CD4-positive, alpha-beta T cell treated with Interleukin-1 beta for 1 hour (primary cell): ENCODE measurements around the gene PIGU.
"Not testable (repeated sequence)": the region's sequence is repeated elsewhere in the genome, so short reads cannot be mapped to it uniquely, and the experiment has no call there.

Experiments
- DNase-seq, 2 donors: peaks; one replicate each; pipeline ENCODE4 v3.0.0-alpha.2; 2020 to 2022

PIGU gene

GRCh38 chr20:34661811-34662210 is 15.1 kb downstream of the PIGU start:
- DNase-seq, result not testable (repeated sequence)

- not testable (repeated sequence) for DNase-seq
Observed at GRCh38 chr20:34658654-34659053, 18.2 kb downstream of the PIGU start.

GRCh38 chr20:34654207-34654744 is 22.6 kb downstream of the PIGU start:
- no peak for DNase-seq

- no peak for DNase-seq
Observed at GRCh38 chr20:34651200-34651599, 25.7 kb downstream of the PIGU start.

- no peak for DNase-seq
Observed at GRCh38 chr20:34647737-34648136, 29.2 kb downstream of the PIGU start.

- no peak for DNase-seq
Observed at GRCh38 chr20:34644951-34645350, 31.9 kb downstream of the PIGU start.

- no peak for DNase-seq
Observed at GRCh38 chr20:34644345-34644744, 32.5 kb downstream of the PIGU start.

GRCh38 chr20:34643928-34644327 is 33.0 kb downstream of the PIGU start:
- DNase-seq, result no peak

GRCh38 chr20:34642009-34642408 is 34.9 kb downstream of the PIGU start:
- no peak for DNase-seq

GRCh38 chr20:34639755-34640222 is 37.1 kb downstream of the PIGU start:
- no peak for DNase-seq

- DNase-seq, result no peak
Observed at GRCh38 chr20:34638532-34638931, 38.4 kb downstream of the PIGU start.

- no peak for DNase-seq
Observed at GRCh38 chr20:34638039-34638292, 38.9 kb downstream of the PIGU start.

- DNase-seq, result no peak
Observed at GRCh38 chr20:34637245-34638038, 39.5 kb downstream of the PIGU start.

- no peak for DNase-seq
Observed at GRCh38 chr20:34636648-34637047, 40.2 kb downstream of the PIGU start.

GRCh38 chr20:34634392-34634791 is 42.5 kb downstream of the PIGU start:
- no peak for DNase-seq

GRCh38 chr20:34632870-34633452 is 43.9 kb downstream of the PIGU start:
- no peak for DNase-seq

GRCh38 chr20:34629904-34630303 is 47.0 kb downstream of the PIGU start:
- DNase-seq, result no peak

GRCh38 chr20:34629342-34629741 is 47.5 kb downstream of the PIGU start:
- DNase-seq, result no peak

GRCh38 chr20:34628026-34628425 is 48.9 kb downstream of the PIGU start:
- DNase-seq, result no peak

GRCh38 chr20:34627458-34627857 is 49.4 kb downstream of the PIGU start:
- no peak for DNase-seq

GRCh38 chr20:34626992-34627391 is 49.9 kb downstream of the PIGU start:
- DNase-seq, result no peak

GRCh38 chr20:34624629-34625028 is 52.3 kb downstream of the PIGU start:
- no peak for DNase-seq

GRCh38 chr20:34622821-34623451 is 54.0 kb downstream of the PIGU start:
- DNase-seq, result peak in 1 of 2 donors; percentile 8
